Measurements from ENCODE around the gene OTOGL.

The OTOGL gene

GRCh38 chr12:80187660-80188090, 88.3 kb downstream of the OTOGL start:
- no peak for DNase-seq (ENCODE audit: low spot score)
- no peak for TF ChIP-seq CTCF (IDR thresholded peaks at IDR 0.05; ENCODE audit: poor library complexity, severe bottlenecking)

DNA sequence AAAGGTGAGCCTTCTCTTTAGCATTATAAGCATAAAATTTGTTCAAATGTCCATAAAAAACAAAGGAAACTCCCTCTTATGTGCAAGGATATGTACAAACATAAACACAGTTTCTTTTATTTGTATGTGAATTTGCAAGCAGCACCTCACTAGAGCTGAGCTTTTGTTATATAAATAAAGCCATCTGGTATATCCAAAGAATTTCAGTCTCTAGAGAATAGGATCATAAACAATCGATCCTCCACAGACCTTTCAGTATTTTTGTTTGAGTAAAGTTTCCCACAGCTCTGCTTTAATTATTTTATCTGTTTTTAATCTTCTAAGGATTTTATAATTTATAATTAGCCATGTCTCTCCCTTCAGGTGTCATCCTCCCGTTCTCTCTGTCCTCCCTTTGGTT, 89.2 kb downstream of the OTOGL start:
- no peak for ATAC-seq (ENCODE audit: low read depth)
- H3K27ac ChIP-seq (ENCODE audit: poor library complexity, severe bottlenecking), result no peak overlapping the region

More at GRCh38 chr12:80187660-80188090, 88.3 kb downstream of the OTOGL start:
- Histone ChIP-seq H3K27me3 (ENCODE audit: insufficient read depth, poor library complexity, severe bottlenecking) (no peaks in the 10 kb centered on the region), H3K4me1 (ENCODE audit: insufficient read depth, poor library complexity, severe bottlenecking) (peaks cover 4% of the 10 kb centered on the region), H3K27ac (ENCODE audit: poor library complexity, severe bottlenecking) (peak overlapping the region; percentile 2), H3K9me3 (ENCODE audit: severe bottlenecking) (no peaks in the 10 kb centered on the region), H3K4me3 (ENCODE audit: severe bottlenecking) (no peak overlapping the region), H3K36me3 (ENCODE audit: low read depth) (no peaks in the 10 kb centered on the region)
- ATAC-seq (ENCODE audit: low read depth), result no peak; the same call in 2 of the 3 replicates

DNA sequence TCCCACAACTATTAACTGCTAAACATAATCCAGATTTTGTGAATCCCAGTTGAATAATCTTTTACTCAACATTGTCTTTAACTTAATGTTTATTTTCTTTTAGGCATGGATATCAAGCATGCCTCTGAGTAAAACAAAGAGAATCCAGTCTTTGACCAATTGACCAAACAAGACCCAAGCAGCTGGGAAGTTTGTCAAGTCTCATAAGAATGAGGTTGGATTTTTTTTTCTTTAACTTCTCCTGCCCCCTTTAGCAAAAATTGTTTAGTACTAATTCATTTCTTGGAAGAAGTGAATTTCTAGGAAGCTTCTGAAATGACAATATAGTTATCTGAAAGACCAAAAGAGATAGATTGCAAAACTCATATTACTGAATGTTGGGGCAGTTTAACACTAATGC, 89.9 kb downstream of the OTOGL start:
- H3K27ac ChIP-seq (ENCODE audit: poor library complexity, severe bottlenecking), result no peak overlapping the region
- peaks cover 4% of the 10 kb centered on the region for H3K4me1 ChIP-seq (ENCODE audit: insufficient read depth, poor library complexity, severe bottlenecking)
- no peaks in the 10 kb centered on the region for H3K27me3 ChIP-seq (ENCODE audit: insufficient read depth, poor library complexity, severe bottlenecking)
- H3K9me3 ChIP-seq (ENCODE audit: severe bottlenecking), result no peaks in the 10 kb centered on the region
- no peak for ATAC-seq (ENCODE audit: low read depth)
- no peak for DNase-seq (ENCODE audit: low spot score)
- no peak for TF ChIP-seq CTCF (IDR thresholded peaks at IDR 0.05; ENCODE audit: poor library complexity, severe bottlenecking)
- no peaks in the 10 kb centered on the region for H3K36me3 ChIP-seq (ENCODE audit: low read depth)
- no peak overlapping the region for H3K4me3 ChIP-seq (ENCODE audit: severe bottlenecking)

More for the DNA sequence above, 89.2 kb downstream of the OTOGL start:
- DNase-seq (ENCODE audit: low spot score), result no peak
- Histone ChIP-seq H3K9me3 (ENCODE audit: severe bottlenecking) (no peaks in the 10 kb centered on the region), H3K4me1 (ENCODE audit: insufficient read depth, poor library complexity, severe bottlenecking) (peaks cover 4% of the 10 kb centered on the region), H3K27me3 (ENCODE audit: insufficient read depth, poor library complexity, severe bottlenecking) (no peaks in the 10 kb centered on the region), H3K36me3 (ENCODE audit: low read depth) (no peaks in the 10 kb centered on the region), H3K4me3 (ENCODE audit: severe bottlenecking) (no peak overlapping the region)
- TF ChIP-seq CTCF (IDR thresholded peaks at IDR 0.05; ENCODE audit: poor library complexity, severe bottlenecking), result no peak

- H3K27me3 ChIP-seq (ENCODE audit: insufficient read depth, poor library complexity, severe bottlenecking), result no peaks in the 10 kb centered on the region
- H3K9me3 ChIP-seq (ENCODE audit: severe bottlenecking), result no peaks in the 10 kb centered on the region
- H3K4me1 ChIP-seq (ENCODE audit: insufficient read depth, poor library complexity, severe bottlenecking), result peaks cover 4% of the 10 kb centered on the region
- DNase-seq (ENCODE audit: low spot score) (no peak), ATAC-seq (ENCODE audit: low read depth) (no peak)
- no peak for TF ChIP-seq CTCF (IDR thresholded peaks at IDR 0.05; ENCODE audit: poor library complexity, severe bottlenecking)
- H3K27ac ChIP-seq (ENCODE audit: poor library complexity, severe bottlenecking), result no peak overlapping the region
- H3K4me3 ChIP-seq (ENCODE audit: severe bottlenecking), result no peak overlapping the region
- no peaks in the 10 kb centered on the region for H3K36me3 ChIP-seq (ENCODE audit: low read depth)
Observed at GRCh38 chr12:80190001-80190400, 90.7 kb downstream of the OTOGL start.

GRCh38 chr12:80192087-80192486, 92.8 kb downstream of the OTOGL start:
- H3K27me3 ChIP-seq (ENCODE audit: insufficient read depth, poor library complexity, severe bottlenecking), result no peaks in the 10 kb centered on the region
- no peak overlapping the region for H3K4me3 ChIP-seq (ENCODE audit: severe bottlenecking)
- DNase-seq (ENCODE audit: low spot score) (no peak), ATAC-seq (ENCODE audit: low read depth) (no peak)
- H3K4me1 ChIP-seq (ENCODE audit: insufficient read depth, poor library complexity, severe bottlenecking), result peaks cover 7% of the 10 kb centered on the region
- no peak for TF ChIP-seq CTCF (IDR thresholded peaks at IDR 0.05; ENCODE audit: poor library complexity, severe bottlenecking)
- no peak overlapping the region for H3K27ac ChIP-seq (ENCODE audit: poor library complexity, severe bottlenecking)
- H3K36me3 ChIP-seq (ENCODE audit: low read depth), result no peaks in the 10 kb centered on the region
- no peaks in the 10 kb centered on the region for H3K9me3 ChIP-seq (ENCODE audit: severe bottlenecking)

Data from RWPE2 (cell line).